ENCODE measurements around the gene LSS. TPM values are rescaled to one million over a fixed set of nuclear protein-coding genes. Genes with fewer than 3 reads are reported as not detected.

LSS gene
- total and polyA plus RNA-seq, 4 donors, result 27.6 to 194 (median 89.3) TPM

DNA sequence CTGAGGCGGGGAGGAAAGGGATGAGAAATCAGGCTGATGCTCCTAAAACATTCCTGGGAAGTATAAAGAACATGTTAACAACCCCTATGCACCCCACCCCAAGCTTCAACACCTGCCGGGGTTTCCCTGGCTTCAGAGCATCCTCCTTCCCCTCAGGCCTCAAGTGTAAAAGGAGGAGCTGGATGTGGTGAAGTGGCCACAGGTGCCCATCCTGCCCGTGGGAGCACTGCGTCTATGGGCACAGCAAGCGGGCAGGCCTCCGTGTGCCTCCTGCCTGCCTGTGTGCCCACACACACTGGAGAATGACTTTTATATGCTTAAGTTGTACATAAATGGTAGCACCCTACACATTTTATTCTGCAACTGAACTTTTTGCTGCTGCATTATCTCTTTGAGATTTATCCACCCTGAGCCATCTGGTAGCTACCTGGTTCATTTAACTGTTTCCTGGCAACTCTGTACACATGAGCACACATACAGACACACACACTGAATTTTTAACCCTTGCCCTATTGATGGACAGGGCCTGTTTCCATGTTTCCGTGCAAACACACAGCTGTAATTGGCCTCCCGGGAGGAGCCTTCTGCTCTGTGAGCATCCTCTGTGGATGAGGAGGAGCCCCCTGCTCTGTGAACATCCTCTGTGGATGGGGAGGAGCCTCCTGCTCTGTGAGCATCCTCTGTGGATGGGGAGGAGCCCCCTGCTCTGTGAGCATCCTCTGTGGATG, 59.8 kb downstream of the LSS start:
- DNase-seq (ENCODE audit: low spot score), result no peak
- Histone ChIP-seq H3K4me3 (ENCODE audit: low read depth in 1 of 3, low read length in 3 of 3) (no peak overlapping the region), H3K36me3 (ENCODE audit: control insufficient read depth in 4 of 4, insufficient read depth in 3 of 4, low read depth in 1 of 4, low read length in 3 of 4) (no peaks in the 10 kb centered on the region), H3K27me3 (ENCODE audit: control insufficient read depth in 4 of 4, insufficient read depth in 4 of 4, low read length in 3 of 4) (no peaks in the 10 kb centered on the region), H3K9ac (ENCODE audit: low read depth in 1 of 2, low read length in 2 of 2) (no peak overlapping the region), H3K27ac (ENCODE audit: low read depth in 1 of 2, low read length in 2 of 2) (no peak overlapping the region), H3K9me3 (ENCODE audit: control insufficient read depth in 4 of 4, low read length in 3 of 4) (no peaks in the 10 kb centered on the region), H3K4me1 (ENCODE audit: control insufficient read depth in 4 of 4, insufficient read depth in 4 of 4, low read length in 3 of 4) (no peaks in the 10 kb centered on the region)
- no peak for TF ChIP-seq HNF4G (IDR thresholded peaks at IDR 0.05)
- no peak for TF ChIP-seq SP1 (IDR thresholded peaks at IDR 0.05)
- TF ChIP-seq TAF1 (conservative IDR thresholded peaks at IDR 0.05), result no peak
- TF ChIP-seq, protein P1, sequence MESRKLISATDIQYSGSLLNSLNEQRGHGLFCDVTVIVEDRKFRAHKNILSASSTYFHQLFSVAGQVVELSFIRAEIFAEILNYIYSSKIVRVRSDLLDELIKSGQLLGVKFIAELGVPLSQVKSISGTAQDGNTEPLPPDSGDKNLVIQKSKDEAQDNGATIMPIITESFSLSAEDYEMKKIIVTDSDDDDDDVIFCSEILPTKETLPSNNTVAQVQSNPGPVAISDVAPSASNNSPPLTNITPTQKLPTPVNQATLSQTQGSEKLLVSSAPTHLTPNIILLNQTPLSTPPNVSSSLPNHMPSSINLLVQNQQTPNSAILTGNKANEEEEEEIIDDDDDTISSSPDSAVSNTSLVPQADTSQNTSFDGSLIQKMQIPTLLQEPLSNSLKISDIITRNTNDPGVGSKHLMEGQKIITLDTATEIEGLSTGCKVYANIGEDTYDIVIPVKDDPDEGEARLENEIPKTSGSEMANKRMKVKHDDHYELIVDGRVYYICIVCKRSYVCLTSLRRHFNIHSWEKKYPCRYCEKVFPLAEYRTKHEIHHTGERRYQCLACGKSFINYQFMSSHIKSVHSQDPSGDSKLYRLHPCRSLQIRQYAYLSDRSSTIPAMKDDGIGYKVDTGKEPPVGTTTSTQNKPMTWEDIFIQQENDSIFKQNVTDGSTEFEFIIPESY (IDR thresholded peaks at IDR 0.05), result no peak
- TF ChIP-seq RXRA (IDR thresholded peaks at IDR 0.05), result no peak
- TF ChIP-seq GABPA (IDR thresholded peaks at IDR 0.05 in 1 of 2, conservative IDR thresholded peaks at IDR 0.05 in 1 of 2), result no peak
- TF ChIP-seq, protein P2, sequence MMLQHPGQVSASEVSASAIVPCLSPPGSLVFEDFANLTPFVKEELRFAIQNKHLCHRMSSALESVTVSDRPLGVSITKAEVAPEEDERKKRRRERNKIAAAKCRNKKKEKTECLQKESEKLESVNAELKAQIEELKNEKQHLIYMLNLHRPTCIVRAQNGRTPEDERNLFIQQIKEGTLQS (IDR thresholded peaks at IDR 0.05), result no peak
- TF ChIP-seq, protein P3, sequence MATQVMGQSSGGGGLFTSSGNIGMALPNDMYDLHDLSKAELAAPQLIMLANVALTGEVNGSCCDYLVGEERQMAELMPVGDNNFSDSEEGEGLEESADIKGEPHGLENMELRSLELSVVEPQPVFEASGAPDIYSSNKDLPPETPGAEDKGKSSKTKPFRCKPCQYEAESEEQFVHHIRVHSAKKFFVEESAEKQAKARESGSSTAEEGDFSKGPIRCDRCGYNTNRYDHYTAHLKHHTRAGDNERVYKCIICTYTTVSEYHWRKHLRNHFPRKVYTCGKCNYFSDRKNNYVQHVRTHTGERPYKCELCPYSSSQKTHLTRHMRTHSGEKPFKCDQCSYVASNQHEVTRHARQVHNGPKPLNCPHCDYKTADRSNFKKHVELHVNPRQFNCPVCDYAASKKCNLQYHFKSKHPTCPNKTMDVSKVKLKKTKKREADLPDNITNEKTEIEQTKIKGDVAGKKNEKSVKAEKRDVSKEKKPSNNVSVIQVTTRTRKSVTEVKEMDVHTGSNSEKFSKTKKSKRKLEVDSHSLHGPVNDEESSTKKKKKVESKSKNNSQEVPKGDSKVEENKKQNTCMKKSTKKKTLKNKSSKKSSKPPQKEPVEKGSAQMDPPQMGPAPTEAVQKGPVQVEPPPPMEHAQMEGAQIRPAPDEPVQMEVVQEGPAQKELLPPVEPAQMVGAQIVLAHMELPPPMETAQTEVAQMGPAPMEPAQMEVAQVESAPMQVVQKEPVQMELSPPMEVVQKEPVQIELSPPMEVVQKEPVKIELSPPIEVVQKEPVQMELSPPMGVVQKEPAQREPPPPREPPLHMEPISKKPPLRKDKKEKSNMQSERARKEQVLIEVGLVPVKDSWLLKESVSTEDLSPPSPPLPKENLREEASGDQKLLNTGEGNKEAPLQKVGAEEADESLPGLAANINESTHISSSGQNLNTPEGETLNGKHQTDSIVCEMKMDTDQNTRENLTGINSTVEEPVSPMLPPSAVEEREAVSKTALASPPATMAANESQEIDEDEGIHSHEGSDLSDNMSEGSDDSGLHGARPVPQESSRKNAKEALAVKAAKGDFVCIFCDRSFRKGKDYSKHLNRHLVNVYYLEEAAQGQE (IDR thresholded peaks at IDR 0.05), result no peak
- no peak for TF ChIP-seq EGR1 (IDR thresholded peaks at IDR 0.05; ENCODE audit: low read depth in 2 of 2)
- no peak for TF ChIP-seq YY1 (IDR thresholded peaks at IDR 0.05)
- no peak for TF ChIP-seq HNF4A (conservative IDR thresholded peaks at IDR 0.05)
- no peak for TF ChIP-seq JUND (IDR thresholded peaks at IDR 0.05)
- 71% methylated on average over 8 of the region's 8 CpGs for WGBS

DNA sequence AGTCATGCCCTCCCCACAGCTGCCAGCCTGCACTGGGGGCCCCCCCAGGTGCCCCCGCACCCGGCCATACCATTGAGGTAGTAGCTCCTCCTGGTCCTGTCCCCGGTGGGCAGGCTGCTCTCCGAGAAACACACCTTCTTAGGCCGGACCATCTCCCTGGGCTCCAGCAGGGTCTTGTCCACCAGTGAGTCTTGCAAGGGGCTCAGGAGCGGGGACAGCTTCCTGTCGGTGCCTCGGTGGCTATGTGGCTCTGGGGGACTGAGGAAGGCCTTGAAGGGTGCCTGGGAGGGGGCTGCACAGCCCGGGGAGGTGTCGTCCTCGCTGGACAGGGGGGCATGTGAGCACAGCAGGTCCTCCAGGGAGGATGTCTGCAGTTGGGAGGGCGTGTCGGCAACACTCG, 60.3 kb downstream of the LSS start:
- Histone ChIP-seq H3K27me3 (ENCODE audit: control insufficient read depth in 4 of 4, insufficient read depth in 4 of 4, low read length in 3 of 4) (no peaks in the 10 kb centered on the region), H3K4me3 (ENCODE audit: low read depth in 1 of 3, low read length in 3 of 3) (no peak overlapping the region), H3K27ac (ENCODE audit: low read depth in 1 of 2, low read length in 2 of 2) (no peak overlapping the region), H3K4me1 (ENCODE audit: control insufficient read depth in 4 of 4, insufficient read depth in 4 of 4, low read length in 3 of 4) (no peaks in the 10 kb centered on the region), H3K36me3 (ENCODE audit: control insufficient read depth in 4 of 4, insufficient read depth in 3 of 4, low read depth in 1 of 4, low read length in 3 of 4) (no peaks in the 10 kb centered on the region), H3K9ac (ENCODE audit: low read depth in 1 of 2, low read length in 2 of 2) (no peak overlapping the region), H3K9me3 (ENCODE audit: control insufficient read depth in 4 of 4, low read length in 3 of 4) (no peaks in the 10 kb centered on the region)
- 92% methylated on average over 14 of the region's 14 CpGs for WGBS
- DNase-seq (ENCODE audit: low spot score), result peak; percentile 27
- TF ChIP-seq, protein P4, sequence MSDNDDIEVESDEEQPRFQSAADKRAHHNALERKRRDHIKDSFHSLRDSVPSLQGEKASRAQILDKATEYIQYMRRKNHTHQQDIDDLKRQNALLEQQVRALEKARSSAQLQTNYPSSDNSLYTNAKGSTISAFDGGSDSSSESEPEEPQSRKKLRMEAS (IDR thresholded peaks at IDR 0.05), result no peak
- TF ChIP-seq HNF4G (IDR thresholded peaks at IDR 0.05) (no peak), FOXA2 (IDR thresholded peaks at IDR 0.05) (no peak), RAD21 (IDR thresholded peaks at IDR 0.05) (no peak), FOXA1 (IDR thresholded peaks at IDR 0.05) (no peak), NR2F2 (IDR thresholded peaks at IDR 0.05) (no peak)
- TF ChIP-seq, protein P1 (IDR thresholded peaks at IDR 0.05), result no peak
